PC-3 (cell line): ENCODE data around the gene SMG1.

Source experiments
- CTCF ChIP-seq: fragments of 300-600 bp; sonication (generic); conservative IDR thresholded peaks from 2 replicates; pipeline ENCODE4 v1.5.1; 2017; ENCODE audit warnings: antibody characterized with exemption, low read depth, mild to moderate bottlenecking, low read length
- EZH2 ChIP-seq: fragments of 300-600 bp; sonication (generic); IDR thresholded peaks from one replicate; pipeline ENCODE4 v1.6.1; 2017; ENCODE audit warnings: antibody characterized with exemption, mild to moderate bottlenecking, low read length; ENCODE audit not compliant: unreplicated experiment
- EZH2phosphoT487 ChIP-seq: fragments of 300-600 bp; sonication (generic); IDR thresholded peaks from 2 replicates; pipeline ENCODE4 v1.6.1; 2018; ENCODE audit warnings: mild to moderate bottlenecking, antibody characterized with exemption, low read length, borderline replicate concordance

- no peak for TF ChIP-seq CTCF
- TF ChIP-seq EZH2phosphoT487 = no peak
- no peak for TF ChIP-seq EZH2
These were observed 117.0 kb downstream of the SMG1 start for GRCh38 chr16:18809165-18809564.
